GM21360 (cell line): Measurements from ENCODE around the gene CIAO1.
A peak's percentile ranks its signal among the peaks of the same experiment; 100 is the strongest.
"Not testable (repeated sequence)": the region's sequence is repeated elsewhere in the genome, so short reads cannot be mapped to it uniquely, and the experiment has no call there.

ENCODE experiments used
- ATAC-seq: cut with Tn5 transposase; IDR thresholded peaks from one replicate; pipeline ENCODE4 v1.9.1; 2021; ENCODE audit warnings: mild to moderate bottlenecking, moderate library complexity; ENCODE audit not compliant: unreplicated experiment

Gene CIAO1

DNA sequence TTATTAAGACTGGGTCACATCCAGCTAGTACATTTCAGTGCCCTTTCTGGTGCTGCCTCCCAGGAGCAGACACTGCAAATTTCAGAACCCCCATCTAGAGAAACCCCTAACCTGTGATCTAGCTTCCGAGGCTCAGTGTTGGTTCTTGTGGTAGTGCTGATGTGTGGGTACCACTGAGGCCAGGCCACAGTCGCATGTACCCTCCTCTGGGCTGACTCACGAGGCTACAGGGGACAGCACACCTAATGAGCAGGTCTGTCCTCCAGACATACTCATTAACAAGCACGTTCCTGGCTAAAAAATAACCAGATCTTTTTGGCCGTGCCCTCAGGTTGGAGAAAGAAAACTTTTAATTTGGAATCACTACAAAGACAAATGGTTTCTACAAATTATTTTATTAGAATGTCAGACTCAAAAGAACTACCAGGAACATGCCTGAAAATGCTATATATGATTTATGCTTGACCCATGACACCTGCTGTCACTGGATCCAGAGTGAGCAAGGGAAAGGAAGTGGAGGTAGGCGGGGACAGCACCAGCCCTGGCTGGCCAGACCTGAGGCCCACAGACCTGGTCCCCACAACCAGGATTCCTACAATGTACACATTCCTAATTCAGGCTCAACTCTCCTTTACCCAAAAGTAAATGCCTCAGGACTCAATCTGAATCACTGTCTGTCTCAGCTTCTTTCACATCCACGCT lies 8.5 kb downstream of the CIAO1 start:
- ATAC-seq = no peak

GRCh38 chr2:96276787-96277499 lies 10.9 kb downstream of the CIAO1 start:
- no peak for ATAC-seq

DNA sequence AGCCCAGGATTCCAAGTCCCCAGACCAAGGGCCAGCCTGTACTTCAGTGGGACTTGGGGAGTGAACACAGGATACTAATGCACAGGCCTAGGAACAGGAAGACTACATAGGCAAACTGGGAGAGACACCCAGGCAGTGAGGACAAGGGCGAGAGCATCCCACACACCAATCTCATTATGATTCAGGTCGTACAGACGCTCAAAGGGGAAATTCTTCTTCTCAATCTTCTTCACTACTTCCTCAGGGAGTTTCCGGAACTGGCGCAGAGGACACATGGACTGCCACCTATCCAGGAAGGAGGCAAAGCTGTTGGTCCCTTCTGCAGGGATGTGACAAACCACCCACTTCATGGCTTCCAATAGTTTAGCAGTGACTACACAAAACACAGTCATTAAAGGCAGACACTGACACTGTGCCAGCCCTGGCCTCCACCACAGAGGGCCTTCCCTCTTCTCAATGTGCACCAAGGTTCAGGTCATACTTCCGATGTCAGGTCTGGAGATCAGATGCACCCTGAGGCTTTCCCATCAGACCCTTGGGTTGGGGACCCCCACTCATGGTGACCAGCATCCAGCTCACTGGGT lies 21.3 kb downstream of the CIAO1 start:
- ATAC-seq = no peak

GRCh38 chr2:96291751-96292150 lies 25.7 kb downstream of the CIAO1 start:
- ATAC-seq = no peak

- not testable (repeated sequence) for ATAC-seq
These were observed 28.2 kb downstream of the CIAO1 start for GRCh38 chr2:96294271-96294670.

- no peak for ATAC-seq
These were observed 30.9 kb downstream of the CIAO1 start for GRCh38 chr2:96296925-96297324.

- ATAC-seq = no peak
These were observed 35.8 kb downstream of the CIAO1 start for GRCh38 chr2:96301865-96302264.

DNA sequence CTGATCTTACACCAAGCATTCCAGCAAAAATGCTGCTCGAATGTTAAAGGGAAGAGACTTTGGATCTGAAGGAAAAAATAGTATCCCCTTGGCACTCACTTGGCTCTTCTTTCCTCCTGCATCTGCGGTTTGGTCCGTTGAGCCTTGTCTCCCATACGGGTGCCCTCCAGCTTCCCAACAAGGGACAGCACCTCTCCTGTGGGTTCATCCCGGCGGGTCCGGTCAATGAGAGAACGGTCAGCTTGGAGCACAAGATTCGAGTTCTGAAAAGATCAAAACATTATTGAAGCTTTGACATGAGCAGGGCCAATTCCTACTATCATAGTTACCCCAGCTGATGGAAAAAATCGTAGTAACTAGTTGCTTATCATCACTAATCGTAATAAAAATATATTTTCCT lies 38.6 kb downstream of the CIAO1 start:
- no peak for ATAC-seq

GRCh38 chr2:96305091-96305978 lies 39.3 kb downstream of the CIAO1 start, which contains the start of gene SNRNP200:
TSS of gene SNRNP200 (minus strand) at chr2:96305546. CDS start at chr2:96305437, 109 bp downstream.
- peak; percentile 86 for ATAC-seq

DNA sequence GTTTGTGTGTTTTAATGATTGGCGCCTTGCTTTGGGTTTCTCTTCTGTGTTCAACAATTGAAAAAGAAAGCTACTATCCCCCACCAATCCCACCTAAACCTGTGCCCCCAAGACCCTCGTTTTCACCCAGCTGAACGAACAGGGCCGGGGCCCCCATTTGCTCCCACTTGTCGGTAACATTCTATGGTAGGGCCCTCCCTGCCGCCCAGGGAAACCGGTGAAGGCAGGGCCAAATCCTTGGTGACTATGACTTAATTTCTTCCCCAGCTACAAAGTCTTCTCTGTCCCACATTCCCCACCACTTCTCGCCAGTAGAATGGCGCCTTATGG lies 39.9 kb downstream of the CIAO1 start:
- no peak for ATAC-seq

DNA sequence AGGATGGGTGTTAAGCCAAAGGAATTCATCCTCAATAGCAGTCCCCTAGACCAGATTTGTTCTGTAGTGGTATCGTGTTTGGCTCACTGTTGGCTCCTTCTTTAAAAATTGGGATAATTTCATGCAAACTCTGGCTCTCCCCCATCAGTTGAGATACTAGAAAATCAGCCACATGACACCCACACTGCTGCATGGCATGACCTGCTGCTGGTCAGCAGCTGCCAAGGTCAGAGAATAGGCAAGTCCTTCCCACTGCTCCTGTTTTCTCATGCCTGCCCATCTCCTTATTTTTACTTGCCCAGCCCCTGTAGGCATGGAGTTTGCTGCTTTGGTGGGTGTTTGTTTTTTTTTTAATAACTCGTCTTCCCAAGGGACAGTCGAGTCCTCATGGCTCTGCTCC lies 40.3 kb downstream of the CIAO1 start:
- no peak for ATAC-seq

DNA sequence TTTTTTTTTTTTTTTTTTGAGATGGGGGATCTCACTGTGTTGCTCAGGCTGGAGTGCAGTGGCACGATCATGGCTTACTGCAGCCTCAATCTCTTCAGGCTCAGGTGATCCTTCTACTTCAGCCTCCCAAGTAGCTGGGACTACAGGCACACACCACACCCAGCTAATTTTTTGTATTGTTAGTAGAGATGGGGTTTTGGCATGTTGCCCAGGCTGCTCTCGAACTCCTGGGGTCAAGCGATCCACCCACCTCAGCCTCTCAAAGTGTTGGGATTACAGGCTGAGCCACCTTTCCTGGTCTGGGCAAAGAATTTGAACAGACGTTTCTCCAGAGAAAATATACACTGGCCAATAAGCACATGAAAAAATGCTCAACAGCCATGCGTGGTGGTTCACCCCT lies 42.2 kb downstream of the CIAO1 start:
- no peak for ATAC-seq

GRCh38 chr2:96315005-96315399 lies 49.0 kb downstream of the CIAO1 start:
- no peak for ATAC-seq

DNA sequence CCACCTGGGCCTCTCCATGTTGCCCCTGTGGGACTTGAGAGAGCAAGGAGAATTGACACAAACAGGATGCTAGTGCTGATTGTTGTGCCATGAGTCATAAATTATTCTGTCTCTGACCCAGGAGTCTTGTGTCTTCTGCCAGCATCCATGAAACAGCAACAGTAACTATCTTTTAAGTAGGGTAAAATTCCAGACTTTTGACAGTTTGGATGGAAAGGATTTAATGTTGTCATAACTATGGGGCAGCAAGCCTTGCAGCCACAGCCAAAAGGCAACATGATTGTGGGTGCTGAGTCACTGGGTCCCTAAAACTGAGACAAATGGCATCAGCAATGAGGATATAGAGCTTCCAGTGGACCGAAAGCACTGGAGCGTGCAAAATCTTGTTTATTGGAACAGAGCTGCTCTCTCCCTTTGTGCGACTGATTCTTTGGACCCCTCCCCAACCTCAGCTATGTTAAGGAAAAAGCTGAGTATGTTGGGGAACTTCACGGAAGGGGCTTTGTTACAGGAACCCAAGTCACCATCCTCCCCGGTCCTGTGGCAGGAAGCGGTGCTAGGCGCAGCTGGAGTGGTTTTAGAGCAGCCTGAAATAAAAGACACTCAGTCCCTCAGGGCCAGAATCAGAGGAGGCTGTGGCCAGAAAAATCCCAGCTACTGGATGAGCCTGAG lies 49.5 kb downstream of the CIAO1 start:
- no peak for ATAC-seq

DNA sequence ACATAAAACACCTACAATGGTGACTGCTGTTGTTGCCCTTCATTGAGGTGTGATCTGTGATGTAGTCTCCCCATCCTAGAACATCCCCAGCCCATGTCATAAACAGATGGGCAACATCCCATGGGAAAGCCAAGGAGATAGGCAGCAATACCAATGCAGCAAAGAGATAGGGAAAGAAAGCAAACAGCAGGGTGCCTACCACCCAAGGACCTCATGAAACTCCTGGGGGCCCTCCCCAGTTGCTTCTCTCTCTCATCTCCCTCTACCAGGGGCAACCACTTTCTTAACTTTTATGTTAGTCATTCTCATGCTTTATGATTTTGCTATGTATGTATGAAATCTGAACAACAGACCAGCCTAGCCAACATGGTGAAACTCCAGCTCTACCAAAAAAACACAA lies 51.0 kb downstream of the CIAO1 start:
- ATAC-seq = no peak

DNA sequence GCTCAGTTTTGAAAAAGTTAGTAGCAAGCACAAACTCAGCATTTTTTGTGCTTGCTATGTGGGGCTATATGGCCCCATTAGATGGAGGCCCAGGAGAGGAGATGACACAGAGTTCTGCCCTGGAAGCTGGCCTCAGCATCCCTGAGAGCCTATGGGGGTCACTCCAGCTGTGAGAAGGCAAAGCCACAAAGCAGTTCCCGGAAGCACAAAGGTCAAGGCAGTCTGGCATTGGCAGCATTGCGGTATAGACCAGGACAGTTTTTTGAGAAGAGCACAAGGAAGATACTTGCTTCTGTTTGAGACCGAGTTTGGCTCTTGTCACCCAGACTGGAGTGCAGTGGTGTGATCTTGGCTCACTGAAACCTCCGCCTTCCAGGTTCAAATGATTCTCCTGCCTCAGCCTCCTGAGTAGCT lies 51.6 kb downstream of the CIAO1 start:
- ATAC-seq = no peak

- no peak for ATAC-seq
These were observed 52.7 kb downstream of the CIAO1 start for GRCh38 chr2:96318723-96319122.

- ATAC-seq = no peak
These were observed 53.4 kb downstream of the CIAO1 start for GRCh38 chr2:96319396-96319795.

DNA sequence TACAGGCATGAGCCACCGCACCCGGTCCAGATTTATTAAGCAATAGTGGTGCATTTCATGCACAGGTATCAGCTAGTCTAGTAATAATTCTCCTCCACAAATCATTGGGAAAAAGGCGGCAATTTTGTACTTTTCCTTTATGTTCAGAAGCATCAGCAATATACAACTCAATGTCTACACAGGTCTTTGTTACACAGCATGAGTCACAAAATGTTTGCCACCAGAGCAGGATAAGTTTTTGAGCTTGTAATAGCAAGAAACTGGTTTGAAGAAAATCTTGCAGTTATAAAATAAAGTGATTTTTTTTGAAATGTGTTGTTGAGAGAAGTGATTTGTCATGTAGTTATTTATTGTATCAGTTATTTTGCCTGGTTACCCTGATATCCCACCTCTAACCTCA lies 54.3 kb downstream of the CIAO1 start:
- ATAC-seq = no peak

DNA sequence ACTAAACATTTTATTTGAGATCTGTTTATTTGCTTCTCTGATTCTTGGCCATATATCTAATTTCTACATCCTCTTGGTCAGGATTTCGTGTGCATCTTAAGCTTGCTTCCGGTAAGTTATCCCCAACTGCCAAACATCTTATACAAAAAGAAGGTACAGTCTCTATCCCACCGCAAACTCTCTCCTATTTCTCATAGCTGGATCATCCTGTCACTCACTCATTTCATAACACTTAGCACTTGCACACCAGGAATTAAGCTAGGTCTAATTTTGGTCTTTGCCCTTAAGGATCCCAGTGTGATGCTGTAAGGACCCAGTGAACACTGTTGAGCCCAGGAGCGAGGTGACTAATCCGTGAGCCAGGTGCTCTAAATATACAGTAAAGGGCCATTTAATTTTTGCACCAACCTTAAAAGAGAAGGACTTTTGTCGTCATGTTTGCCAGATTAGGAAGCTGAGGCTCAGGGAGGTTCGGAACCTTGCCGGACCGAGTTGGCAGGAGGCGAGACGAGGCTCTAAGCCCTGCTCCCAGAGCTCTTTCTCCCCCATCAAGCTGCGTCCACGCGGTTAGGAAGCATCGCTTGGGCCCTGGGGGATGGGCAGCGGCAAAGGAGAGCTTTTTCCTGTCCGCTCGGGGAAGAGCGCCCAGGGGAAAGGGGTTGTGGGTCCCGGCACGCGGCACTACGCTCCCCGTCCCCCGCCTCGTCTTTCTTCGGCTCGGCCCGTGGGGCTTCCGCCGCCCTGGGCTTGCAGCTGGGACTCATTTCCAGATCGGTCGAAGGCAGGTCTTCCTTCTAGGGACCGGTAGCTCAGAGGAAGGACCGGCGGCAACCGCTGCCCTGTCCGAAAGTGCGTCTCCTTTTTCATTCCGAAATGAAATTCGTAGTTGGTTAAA lies 55.0 kb downstream of the CIAO1 start:
- ATAC-seq = no peak
